Measurements from ENCODE around the gene SNRPD3. TPM values are rescaled to one million over a fixed set of nuclear protein-coding genes. Genes with fewer than 3 reads are reported as not detected.

SNRPD3 gene
- total RNA-seq, 1 donor from 2014 or later, result 96.5 TPM

DNA sequence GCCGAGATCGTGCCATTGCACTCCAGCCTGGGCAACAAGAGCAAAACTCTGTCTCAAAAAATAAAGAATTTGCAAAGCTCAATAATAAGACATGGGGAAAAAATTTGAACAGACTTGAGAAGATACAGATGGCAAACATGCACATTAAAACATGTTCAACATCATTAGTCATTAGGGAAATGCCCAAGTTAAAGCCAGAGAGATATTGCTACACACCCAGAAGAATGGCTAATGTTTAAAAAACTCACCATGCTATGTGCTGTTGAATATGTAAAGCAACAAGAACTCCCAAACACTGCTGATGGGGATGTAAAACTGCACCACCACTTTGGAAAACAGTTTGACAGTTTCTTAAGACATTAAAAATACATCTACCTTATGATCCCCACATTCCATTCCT is 24.5 kb downstream of the SNRPD3 start:
- DNase-seq, result no peak
- peaks cover 15% of the 10 kb centered on the region for H3K36me3 Mint-ChIP-seq (ENCODE audit: low read depth)
- CTCF ChIA-PET, result no interaction called here
- H3K4me1 Mint-ChIP-seq, result no peaks in the 10 kb centered on the region
- TF ChIP-seq, protein P1, sequence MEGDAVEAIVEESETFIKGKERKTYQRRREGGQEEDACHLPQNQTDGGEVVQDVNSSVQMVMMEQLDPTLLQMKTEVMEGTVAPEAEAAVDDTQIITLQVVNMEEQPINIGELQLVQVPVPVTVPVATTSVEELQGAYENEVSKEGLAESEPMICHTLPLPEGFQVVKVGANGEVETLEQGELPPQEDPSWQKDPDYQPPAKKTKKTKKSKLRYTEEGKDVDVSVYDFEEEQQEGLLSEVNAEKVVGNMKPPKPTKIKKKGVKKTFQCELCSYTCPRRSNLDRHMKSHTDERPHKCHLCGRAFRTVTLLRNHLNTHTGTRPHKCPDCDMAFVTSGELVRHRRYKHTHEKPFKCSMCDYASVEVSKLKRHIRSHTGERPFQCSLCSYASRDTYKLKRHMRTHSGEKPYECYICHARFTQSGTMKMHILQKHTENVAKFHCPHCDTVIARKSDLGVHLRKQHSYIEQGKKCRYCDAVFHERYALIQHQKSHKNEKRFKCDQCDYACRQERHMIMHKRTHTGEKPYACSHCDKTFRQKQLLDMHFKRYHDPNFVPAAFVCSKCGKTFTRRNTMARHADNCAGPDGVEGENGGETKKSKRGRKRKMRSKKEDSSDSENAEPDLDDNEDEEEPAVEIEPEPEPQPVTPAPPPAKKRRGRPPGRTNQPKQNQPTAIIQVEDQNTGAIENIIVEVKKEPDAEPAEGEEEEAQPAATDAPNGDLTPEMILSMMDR (IDR thresholded peaks at IDR 0.05), result no peak
- no peak for ATAC-seq (ENCODE audit: low read depth)
- POLR2A ChIA-PET, result no interaction called here
- no peaks in the 10 kb centered on the region for H3K27me3 Mint-ChIP-seq
- no peaks in the 10 kb centered on the region for H3K9me3 Mint-ChIP-seq
- no peak overlapping the region for H3K27ac Mint-ChIP-seq
- intact Hi-C loops (cut with micrococcal nuclease), result no loop called here
- H3K4me3 Mint-ChIP-seq, result no peak overlapping the region

DNA sequence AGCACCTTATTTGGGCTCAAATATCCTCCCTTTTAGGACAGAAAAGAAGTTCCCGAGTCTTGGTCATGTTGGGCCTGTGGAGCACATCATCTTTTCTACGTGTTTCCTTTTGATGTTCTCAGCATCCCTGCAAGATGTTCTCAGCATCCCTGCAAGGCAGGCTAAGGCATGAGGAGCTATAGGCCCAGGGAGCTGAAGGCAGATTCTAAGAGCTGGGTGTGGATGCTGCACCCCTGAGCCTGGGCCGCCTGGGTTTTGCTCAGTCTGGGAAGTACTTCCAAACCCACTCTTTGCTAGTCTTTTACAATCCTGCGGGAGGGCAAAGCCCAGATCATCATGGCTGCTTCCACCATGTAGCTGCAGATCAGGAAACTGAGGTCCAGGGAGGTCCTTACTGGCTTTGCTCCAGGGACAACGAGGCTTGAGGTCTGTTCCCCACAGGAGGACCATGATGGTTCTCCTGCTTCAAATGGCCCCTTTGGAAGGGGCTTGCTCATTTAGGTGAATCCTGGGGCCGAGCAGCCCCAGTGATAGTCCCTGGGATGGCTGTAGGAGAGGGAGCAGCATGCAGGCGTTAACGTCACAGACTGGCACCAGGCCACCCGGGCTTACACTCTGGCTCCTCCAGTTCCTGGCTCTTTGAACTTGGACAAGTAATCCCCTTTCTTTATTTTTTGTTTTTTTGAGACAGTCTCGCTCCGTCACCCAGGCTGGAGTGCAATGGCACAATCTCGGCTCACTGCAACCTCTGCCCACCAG is 26.4 kb downstream of the SNRPD3 start:
- POLR2A ChIA-PET, result interaction anchor here (0.6 kb wide), 1 partner anchor 8 kb away, joined by 3 read pairs; no protein-coding TSS in a partner anchor
- intact Hi-C loops (cut with micrococcal nuclease), result no loop called here
- CTCF ChIA-PET, result no interaction called here
- TF ChIP-seq, protein P1 (IDR thresholded peaks at IDR 0.05), result no peak
- H3K9me3 Mint-ChIP-seq, result no peaks in the 10 kb centered on the region
- no peak for ATAC-seq (ENCODE audit: low read depth)
- no peak for DNase-seq
- peaks cover 5% of the 10 kb centered on the region for H3K36me3 Mint-ChIP-seq (ENCODE audit: low read depth)
- H3K4me3 Mint-ChIP-seq, result no peak overlapping the region
- no peaks in the 10 kb centered on the region for H3K4me1 Mint-ChIP-seq
- H3K27me3 Mint-ChIP-seq, result no peaks in the 10 kb centered on the region
- no peak overlapping the region for H3K27ac Mint-ChIP-seq

DNA sequence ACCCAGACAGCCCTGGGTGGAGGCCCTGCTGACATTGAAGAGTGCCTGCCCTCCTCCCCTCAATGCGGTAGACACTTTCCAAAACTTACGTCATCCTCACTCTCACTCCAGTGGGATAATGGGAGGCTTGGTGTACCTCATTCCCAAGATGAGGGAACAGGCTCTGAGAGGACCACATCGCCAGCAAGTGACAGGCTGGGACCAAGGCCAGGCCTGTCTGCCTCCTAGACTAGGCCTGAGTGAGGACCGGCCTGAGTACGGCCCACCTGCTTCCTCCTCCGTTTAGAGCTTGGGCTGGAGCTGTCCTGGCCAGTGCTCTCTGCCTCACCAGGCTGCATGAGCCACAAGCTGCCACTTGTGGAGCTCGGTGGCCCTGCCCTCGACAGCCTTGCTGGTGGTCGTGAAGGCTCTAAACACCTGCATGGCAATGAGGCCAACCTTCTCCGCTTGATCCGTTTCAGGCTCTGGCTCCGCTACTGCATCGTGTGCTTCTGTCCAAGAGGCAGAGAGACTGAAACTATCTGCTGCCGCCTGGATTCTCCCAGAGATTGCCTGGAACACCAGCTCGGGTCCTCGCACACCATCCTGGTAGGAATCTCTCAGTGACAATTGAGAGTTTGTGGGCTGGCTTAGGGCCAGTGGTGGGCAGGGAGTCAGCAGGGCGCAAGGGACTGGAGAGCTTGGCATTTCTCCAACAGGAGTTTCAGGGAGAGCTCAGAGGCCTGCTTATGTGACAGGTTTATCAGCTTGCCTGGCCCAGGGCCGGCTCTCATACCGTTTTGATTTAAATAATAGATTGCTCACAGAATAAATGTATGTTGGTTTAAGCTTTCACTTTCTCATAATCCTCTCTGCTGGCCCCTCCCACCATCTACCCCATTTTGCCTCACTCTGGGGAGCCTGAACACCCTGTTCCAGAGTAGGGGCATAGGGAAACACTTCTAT is 27.7 kb downstream of the SNRPD3 start:
- TF ChIP-seq, protein P1 (IDR thresholded peaks at IDR 0.05), result no peak
- ATAC-seq (ENCODE audit: low read depth) (no peak), DNase-seq (no peak)
- no peaks in the 10 kb centered on the region for H3K4me1 Mint-ChIP-seq
- POLR2A ChIA-PET, result interaction anchor here (0.6 kb wide), 1 partner anchor 28 kb away, joined by 3 read pairs; no protein-coding TSS in a partner anchor
- no peaks in the 10 kb centered on the region for H3K36me3 Mint-ChIP-seq (ENCODE audit: low read depth)
- intact Hi-C loops (cut with micrococcal nuclease), result no loop called here
- H3K27ac Mint-ChIP-seq, result no peak overlapping the region
- CTCF ChIA-PET, result no interaction called here
- H3K4me3 Mint-ChIP-seq, result no peak overlapping the region
- no peaks in the 10 kb centered on the region for H3K27me3 Mint-ChIP-seq
- H3K9me3 Mint-ChIP-seq, result no peaks in the 10 kb centered on the region

DNA sequence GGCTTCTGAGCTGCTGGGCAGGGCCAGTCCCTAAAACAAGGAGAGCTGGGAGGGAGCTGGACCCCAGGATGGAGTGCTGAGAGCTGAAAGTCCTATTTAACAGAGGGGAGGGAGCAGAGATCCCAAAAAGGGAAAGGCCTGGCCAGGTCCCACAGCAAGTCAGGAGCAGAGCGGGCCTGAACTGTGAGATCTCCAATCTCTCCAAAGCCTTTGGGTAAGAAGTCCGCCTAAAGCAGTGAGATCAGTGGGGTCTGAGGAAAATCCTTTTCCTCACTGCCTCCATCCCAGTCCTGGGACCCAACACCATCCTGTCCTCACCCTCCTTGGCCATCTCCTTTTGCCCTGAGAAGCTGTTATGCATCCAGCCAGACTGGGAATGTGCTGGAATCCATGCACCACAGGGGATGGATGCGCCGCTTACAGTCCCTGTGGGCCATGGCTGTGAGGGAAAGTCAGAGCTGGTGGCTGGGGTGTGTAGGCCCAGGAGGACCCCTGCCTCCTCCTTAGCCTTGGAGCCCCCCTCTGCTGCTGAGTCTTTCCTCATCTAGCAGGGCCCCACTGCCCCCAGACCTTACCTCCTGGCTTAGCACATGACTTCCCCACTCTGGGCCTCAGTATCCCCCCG is 28.5 kb downstream of the SNRPD3 start:
- H3K4me1 Mint-ChIP-seq, result no peaks in the 10 kb centered on the region
- DNase-seq (no peak), ATAC-seq (ENCODE audit: low read depth) (no peak)
- no peak overlapping the region for H3K4me3 Mint-ChIP-seq
- intact Hi-C loops (cut with micrococcal nuclease), result no loop called here
- H3K27me3 Mint-ChIP-seq, result no peaks in the 10 kb centered on the region
- no peaks in the 10 kb centered on the region for H3K9me3 Mint-ChIP-seq
- POLR2A ChIA-PET, result no interaction called here
- no peak overlapping the region for H3K27ac Mint-ChIP-seq
- TF ChIP-seq, protein P1 (IDR thresholded peaks at IDR 0.05), result no peak
- H3K36me3 Mint-ChIP-seq (ENCODE audit: low read depth), result no peaks in the 10 kb centered on the region
- CTCF ChIA-PET, result no interaction called here

Data from activated B cell treated with CpG ODN at 0.5 μM for 24 hours (primary cell).